A549 treated with AZD9567 at 1 μM for 4 hours (cell line): ENCODE measurements around the gene OR10C1. TPM values are rescaled to one million over a fixed set of nuclear protein-coding genes. Genes with fewer than 3 reads are reported as not detected.

Experiments used
- total RNA-seq: library from RNA; stranded (reverse); fragments of 200-300 nt; extraction: Qiagen RNA extraction; gene quantifications from 5 replicates; pipeline ENCODE4 v1.2.3, GENCODE V29; 2022; ENCODE audit not compliant: insufficient read depth

Gene OR10C1
- not detected in 5 replicates for total RNA-seq

GRCh38 chr6:29439006-29439405 lies at the start of gene OR10C1:
Gene OR10C1 (plus strand): TSS chr6:29439306. CDS start chr6:29440016, 710 bp downstream.

GRCh38 chr6:29395331-29395730 lies 43.8 kb upstream of the OR10C1 start, which contains the start of gene OR12D2:
Gene OR12D2 (plus strand): TSS chr6:29395631. CDS start chr6:29396700, 1,069 bp downstream.

GRCh38 chr6:29414588-29414987 lies 24.5 kb upstream of the OR10C1 start, which contains the start of gene OR12D1:
Gene OR12D1 (plus strand): TSS chr6:29414928.

GRCh38 chr6:29456971-29457370 lies 17.9 kb downstream of the OR10C1 start, which contains the start of the genes OR11A1 and OR2H1:
Gene OR11A1 (minus strand): TSS chr6:29457071. CDS start chr6:29427641, 29,430 bp downstream.
Gene OR2H1 (plus strand): TSS chr6:29457155. CDS start chr6:29461770, 4,615 bp downstream.

GRCh38 chr6:29487660-29488059 lies 48.6 kb downstream of the OR10C1 start, which contains the start of gene MAS1L:
Gene MAS1L (minus strand): TSS chr6:29487956. CDS start chr6:29487902, 54 bp downstream.

Other genes starting within 250 kb of the OR10C1 start
- gene OR14J1, start 137.6 kb upstream of the OR10C1 start, total RNA-seq, result not detected in 5 replicates
- gene OR5V1, start 70.4 kb upstream of the OR10C1 start, total RNA-seq, result not detected in 5 replicates
- not detected in 5 replicates for gene OR12D3, start 64.0 kb upstream of the OR10C1 start, total RNA-seq
- gene OR12D2, start 43.7 kb upstream of the OR10C1 start, total RNA-seq, result not detected in 5 replicates
- not detected in 5 replicates for gene OR12D1, start 24.4 kb upstream of the OR10C1 start, total RNA-seq
- gene OR11A1, start 17.8 kb downstream of the OR10C1 start, total RNA-seq, result not detected in 5 replicates
- not detected in 5 replicates for gene OR2H1, start 17.8 kb downstream of the OR10C1 start, total RNA-seq
- not detected in 5 replicates for gene MAS1L, start 48.6 kb downstream of the OR10C1 start, total RNA-seq
- gene UBD, start 120.4 kb downstream of the OR10C1 start, total RNA-seq, result 0.51 to 0.98 TPM (median 0.67 TPM) in 4 of 5 replicates, not detected in the other
- gene OR2H2, start 145.8 kb downstream of the OR10C1 start, total RNA-seq, result not detected in 5 replicates
- gene GABBR1, start 193.9 kb downstream of the OR10C1 start, total RNA-seq, result 2.8 to 6.7 TPM (median 6.4 TPM) in 5 replicates
- gene MOG, start 217.8 kb downstream of the OR10C1 start, total RNA-seq, result not detected in 5 replicates
- not detected in 5 replicates for gene ZFP57, start 241.8 kb downstream of the OR10C1 start, total RNA-seq